Hepatocyte (in vitro differentiated cells): Measurements from ENCODE around the gene FAF1.

ENCODE experiments used
- EZH2phosphoT487 ChIP-seq: fragments of 200-600 bp; sonication (generic); IDR thresholded peaks from one replicate; pipeline ENCODE4 v1.6.1; 2018; ENCODE audit warnings: antibody characterized with exemption, mild to moderate bottlenecking, low read depth, moderate library complexity; ENCODE audit not compliant: unreplicated experiment, severe bottlenecking
- TF ChIP-seq, protein P1 (sequence below): fragments of 200-600 bp; sonication (generic); IDR thresholded peaks from 2 replicates; pipeline ENCODE4 v1.5.1; 2016; ENCODE audit warnings: antibody characterized with exemption, mild to moderate bottlenecking; ENCODE audit not compliant: poor library complexity

GRCh38 chr1:50423670-50424000 lies 536.4 kb downstream of the FAF1 start:
- TF ChIP-seq, protein P1, sequence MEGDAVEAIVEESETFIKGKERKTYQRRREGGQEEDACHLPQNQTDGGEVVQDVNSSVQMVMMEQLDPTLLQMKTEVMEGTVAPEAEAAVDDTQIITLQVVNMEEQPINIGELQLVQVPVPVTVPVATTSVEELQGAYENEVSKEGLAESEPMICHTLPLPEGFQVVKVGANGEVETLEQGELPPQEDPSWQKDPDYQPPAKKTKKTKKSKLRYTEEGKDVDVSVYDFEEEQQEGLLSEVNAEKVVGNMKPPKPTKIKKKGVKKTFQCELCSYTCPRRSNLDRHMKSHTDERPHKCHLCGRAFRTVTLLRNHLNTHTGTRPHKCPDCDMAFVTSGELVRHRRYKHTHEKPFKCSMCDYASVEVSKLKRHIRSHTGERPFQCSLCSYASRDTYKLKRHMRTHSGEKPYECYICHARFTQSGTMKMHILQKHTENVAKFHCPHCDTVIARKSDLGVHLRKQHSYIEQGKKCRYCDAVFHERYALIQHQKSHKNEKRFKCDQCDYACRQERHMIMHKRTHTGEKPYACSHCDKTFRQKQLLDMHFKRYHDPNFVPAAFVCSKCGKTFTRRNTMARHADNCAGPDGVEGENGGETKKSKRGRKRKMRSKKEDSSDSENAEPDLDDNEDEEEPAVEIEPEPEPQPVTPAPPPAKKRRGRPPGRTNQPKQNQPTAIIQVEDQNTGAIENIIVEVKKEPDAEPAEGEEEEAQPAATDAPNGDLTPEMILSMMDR: no peak
- TF ChIP-seq EZH2phosphoT487: peak; percentile 5
